IPS DF 6.9 (cell line): ENCODE results near the gene NENF.
A peak's percentile ranks its signal among the peaks of the same experiment; 100 is the strongest.

Experiments used
- DNase-seq: peaks from one replicate; pipeline ENCODE4 v3.0.0-alpha.2; 2013; ENCODE audit warnings: low read depth, low spot score
- H3K27ac ChIP-seq: one replicate; pipeline ENCODE4 v1.5.1; 2013; ENCODE audit warnings: low read length, control low read depth
- H3K27me3 ChIP-seq: 2 replicates; pipeline ENCODE4 v1.6.1; 2013; ENCODE audit warnings: mild to moderate bottlenecking, low read length; ENCODE audit not compliant: control insufficient read depth, insufficient read depth
- H3K36me3 ChIP-seq: 2 replicates; pipeline ENCODE4 v1.6.1; 2013; ENCODE audit warnings: low read length; ENCODE audit not compliant: control insufficient read depth, insufficient read depth
- H3K4me1 ChIP-seq: 2 replicates; pipeline ENCODE4 v1.6.1; 2013; ENCODE audit warnings: low read length; ENCODE audit not compliant: control insufficient read depth, insufficient read depth
- H3K4me3 ChIP-seq: 2 replicates; pipeline ENCODE4 v1.5.1; 2013; ENCODE audit warnings: mild to moderate bottlenecking, low read length
- H3K9me3 ChIP-seq: 2 replicates; pipeline ENCODE4 v1.6.1; 2013; ENCODE audit warnings: low read length, inconsistent platforms; ENCODE audit not compliant: control insufficient read depth, insufficient read depth
- WGBS: extraction: QIAGEN DNeasy Blood & Tissue Kit; methylation state at CpG from one replicate; pipeline ENCODE4 v1.1.7; 2013; ENCODE audit warnings: mixed read lengths, missing lambda C conversion rate; ENCODE audit not compliant: insufficient read length, insufficient coverage; 5-methylcytosine and 5-hydroxymethylcytosine counted together

Gene NENF

DNA sequence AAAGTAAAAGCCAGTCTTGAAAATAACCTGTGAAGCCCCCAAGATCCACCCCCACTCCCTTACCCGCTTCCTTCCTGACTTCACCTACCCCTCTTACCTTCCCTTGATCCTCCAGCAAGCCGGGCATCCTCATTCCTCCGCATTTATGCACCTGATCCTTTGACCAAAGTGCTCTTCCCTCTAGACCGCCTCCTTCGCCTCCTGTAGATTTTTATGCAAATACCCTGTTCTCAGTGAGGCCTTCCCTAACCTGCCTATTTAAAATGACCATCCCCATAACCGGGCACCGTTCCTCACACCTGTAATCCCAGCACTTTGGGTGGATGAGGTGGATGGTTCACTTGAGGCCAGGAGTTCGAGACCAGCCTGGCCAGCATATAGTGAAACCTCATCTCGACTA, 1.1 kb upstream of the NENF start:
- Histone ChIP-seq H3K27me3 (0 out of 2 replicates have a peak, but pooled peaks cover 1% of the 10 kb centered on the region), H3K36me3 (no peaks in the 10 kb centered on the region), H3K9me3 (no peaks in the 10 kb centered on the region), H3K27ac (no peak overlapping the region), H3K4me3 (no peak overlapping the region), H3K4me1 (peaks cover 3% of the 10 kb centered on the region; the same call in 1 of the 2 replicates)
- DNase-seq, result no peak
- WGBS, result no CpG with 5 or more reads among the region's 9 CpGs

DNA sequence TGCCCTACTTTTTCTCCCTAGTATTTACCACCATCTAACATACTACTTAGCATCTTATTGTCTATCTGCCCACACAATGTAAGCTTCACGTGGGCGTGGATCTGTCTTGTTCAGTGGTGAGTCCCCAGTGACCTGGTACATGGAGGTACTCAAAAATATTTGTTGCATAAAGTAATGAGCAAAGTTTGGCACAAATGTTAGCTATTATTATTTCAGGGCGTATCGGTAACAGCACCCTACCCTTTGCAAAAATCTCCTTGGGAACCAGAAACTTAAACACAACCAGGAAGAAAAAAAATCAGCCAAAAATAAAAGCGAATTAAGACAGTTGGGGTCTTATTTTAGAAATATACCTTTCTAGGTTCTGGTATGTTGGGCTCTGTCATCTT, 454 bp upstream of the NENF start:
- Histone ChIP-seq H3K36me3 (no peaks in the 10 kb centered on the region), H3K4me3 (peak overlapping the region; percentile 66; the same call in 1 of the 2 replicates), H3K27me3 (0 out of 2 replicates have a peak, but pooled peaks cover 1% of the 10 kb centered on the region), H3K4me1 (peaks cover 3% of the 10 kb centered on the region; the same call in 1 of the 2 replicates), H3K9me3 (no peaks in the 10 kb centered on the region), H3K27ac (no peak overlapping the region)
- DNase-seq, result no peak
- no CpG with 5 or more reads among the region's 5 CpGs for whole genome bisulfite sequencing

GRCh38 chr1:212433577-212434462, 1.1 kb downstream of the NENF start:
- Histone ChIP-seq H3K36me3 (no peaks in the 10 kb centered on the region), H3K27ac (no peak overlapping the region), H3K9me3 (no peaks in the 10 kb centered on the region), H3K4me1 (peaks cover 3% of the 10 kb centered on the region; the same call in 1 of the 2 replicates), H3K4me3 (peak overlapping the region; percentile 66; the same call in 1 of the 2 replicates), H3K27me3 (0 out of 2 replicates have a peak, but pooled peaks cover 1% of the 10 kb centered on the region)
- no CpG with 5 or more reads among the region's 17 CpGs for WGBS
- no peak for DNase-seq

- Histone ChIP-seq H3K36me3 (no peaks in the 10 kb centered on the region), H3K27ac (no peak overlapping the region), H3K4me1 (peaks cover 3% of the 10 kb centered on the region; the same call in 1 of the 2 replicates), H3K4me3 (no peak overlapping the region), H3K27me3 (0 out of 2 replicates have a peak, but pooled peaks cover 1% of the 10 kb centered on the region), H3K9me3 (no peaks in the 10 kb centered on the region)
- no CpG with 5 or more reads among the region's 4 CpGs for WGBS
- DNase-seq, result no peak
Observed at GRCh38 chr1:212434992-212435391, 2.3 kb downstream of the NENF start.

- no peaks in the 10 kb centered on the region for H3K9me3 ChIP-seq
- WGBS, result no CpG with 5 or more reads among the region's 4 CpGs
- no peak overlapping the region for H3K4me3 ChIP-seq
- no peaks in the 10 kb centered on the region for H3K36me3 ChIP-seq
- no peak for DNase-seq
- H3K4me1 ChIP-seq, result peaks cover 1% of the 10 kb centered on the region; the same call in 1 of the 2 replicates
- no peak overlapping the region for H3K27ac ChIP-seq
- H3K27me3 ChIP-seq, result 0 out of 2 replicates have a peak, but pooled peaks cover 1% of the 10 kb centered on the region
Observed at GRCh38 chr1:212437179-212437798, 4.6 kb downstream of the NENF start.

GRCh38 chr1:212438831-212439237, 6.1 kb downstream of the NENF start:
- H3K4me1 ChIP-seq, result no peaks in the 10 kb centered on the region
- H3K27me3 ChIP-seq, result no peaks in the 10 kb centered on the region
- H3K27ac ChIP-seq, result no peak overlapping the region
- H3K36me3 ChIP-seq, result no peaks in the 10 kb centered on the region
- no CpG with 5 or more reads among the region's 2 CpGs for WGBS
- no peak for DNase-seq
- H3K9me3 ChIP-seq, result no peaks in the 10 kb centered on the region
- H3K4me3 ChIP-seq, result no peak overlapping the region

- Histone ChIP-seq H3K4me1 (no peaks in the 10 kb centered on the region), H3K27me3 (no peaks in the 10 kb centered on the region), H3K4me3 (no peak overlapping the region), H3K9me3 (no peaks in the 10 kb centered on the region), H3K36me3 (no peaks in the 10 kb centered on the region; the same call in 1 of the 2 replicates), H3K27ac (no peak overlapping the region)
- WGBS, result no CpG with 5 or more reads among the region's 9 CpGs
- no peak for DNase-seq
Observed at GRCh38 chr1:212440419-212440818, 7.7 kb downstream of the NENF start.

- H3K36me3 ChIP-seq, result no peaks in the 10 kb centered on the region; the same call in 1 of the 2 replicates
- DNase-seq, result no peak
- no peaks in the 10 kb centered on the region for H3K27me3 ChIP-seq
- H3K9me3 ChIP-seq, result no peaks in the 10 kb centered on the region
- no CpG with 5 or more reads among the region's 5 CpGs for WGBS
- no peak overlapping the region for H3K27ac ChIP-seq
- H3K4me3 ChIP-seq, result no peak overlapping the region
- no peaks in the 10 kb centered on the region for H3K4me1 ChIP-seq
Observed at GRCh38 chr1:212442408-212442807, 9.7 kb downstream of the NENF start.

DNA sequence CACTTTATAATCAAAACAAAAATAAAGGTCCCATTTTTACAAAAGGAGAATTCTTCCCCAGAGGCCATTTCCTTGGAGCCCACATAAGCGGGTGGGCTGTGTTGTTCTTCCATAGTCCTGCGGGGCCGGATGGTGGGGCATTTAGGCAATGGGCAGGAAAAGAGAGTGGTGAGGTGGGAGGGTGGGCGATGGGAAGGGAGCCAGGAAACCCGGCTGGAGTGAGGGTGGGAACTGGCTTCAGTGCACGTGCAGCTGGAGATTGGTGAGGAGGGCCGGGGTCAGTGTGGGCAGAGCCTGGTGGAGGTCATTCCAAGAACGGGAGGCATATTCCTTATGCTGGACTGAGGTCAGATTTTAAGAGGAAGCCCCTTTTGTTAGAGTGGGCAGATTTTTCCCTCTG, 13.6 kb downstream of the NENF start:
- Histone ChIP-seq H3K27me3 (no peaks in the 10 kb centered on the region), H3K4me3 (no peak overlapping the region), H3K27ac (no peak overlapping the region), H3K4me1 (no peaks in the 10 kb centered on the region), H3K9me3 (no peaks in the 10 kb centered on the region), H3K36me3 (no peaks in the 10 kb centered on the region; the same call in 1 of the 2 replicates)
- WGBS, result no CpG with 5 or more reads among the region's 8 CpGs
- DNase-seq, result no peak

- Histone ChIP-seq H3K27me3 (no peaks in the 10 kb centered on the region), H3K27ac (no peak overlapping the region), H3K36me3 (no peaks in the 10 kb centered on the region; the same call in 1 of the 2 replicates), H3K9me3 (no peaks in the 10 kb centered on the region), H3K4me1 (no peaks in the 10 kb centered on the region), H3K4me3 (no peak overlapping the region)
- no peak for DNase-seq
- WGBS, result no CpG with 5 or more reads among the region's 2 CpGs
Observed at GRCh38 chr1:212447478-212447877, 14.8 kb downstream of the NENF start.
